Activated CD8-positive, alpha-beta memory T cell treated with anti-CD3 and anti-CD28 coated beads, Interleukin-2, amount 50 U/mL, for 48 hours (primary cell): ENCODE measurements around the gene HLF.

Experiments
- DNase-seq: peaks from one replicate; pipeline ENCODE4 v3.0.0-alpha.2; 2020

HLF gene, protein sequence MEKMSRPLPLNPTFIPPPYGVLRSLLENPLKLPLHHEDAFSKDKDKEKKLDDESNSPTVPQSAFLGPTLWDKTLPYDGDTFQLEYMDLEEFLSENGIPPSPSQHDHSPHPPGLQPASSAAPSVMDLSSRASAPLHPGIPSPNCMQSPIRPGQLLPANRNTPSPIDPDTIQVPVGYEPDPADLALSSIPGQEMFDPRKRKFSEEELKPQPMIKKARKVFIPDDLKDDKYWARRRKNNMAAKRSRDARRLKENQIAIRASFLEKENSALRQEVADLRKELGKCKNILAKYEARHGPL

GRCh38 chr17:55264645-55265298 lies at the start of gene HLF:
Gene HLF, plus strand, starts transcription at chr17:55264960. Its CDS starts 525 bp downstream, at chr17:55265485.
- DNase-seq: peak; percentile 86

DNA sequence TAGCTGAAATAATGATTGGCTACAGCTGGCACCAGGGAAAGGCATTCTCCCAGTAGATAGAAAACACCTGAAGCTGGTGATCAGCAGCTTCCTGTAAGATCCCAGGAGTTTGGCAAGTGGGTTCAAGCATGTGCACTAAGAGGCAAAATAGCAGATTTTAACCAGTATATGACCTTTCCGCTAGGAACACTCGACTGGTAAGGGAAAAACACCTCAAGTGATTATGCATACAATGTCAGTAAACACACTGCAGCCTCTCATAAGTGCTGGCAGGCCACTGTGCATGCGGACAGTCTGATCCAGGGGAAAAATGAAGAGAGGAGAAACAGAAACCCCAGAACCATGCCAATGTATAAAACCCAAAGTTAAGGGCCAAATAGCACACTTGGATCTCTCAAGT lies 49.0 kb upstream of the HLF start:
- no peak for DNase-seq

DNA sequence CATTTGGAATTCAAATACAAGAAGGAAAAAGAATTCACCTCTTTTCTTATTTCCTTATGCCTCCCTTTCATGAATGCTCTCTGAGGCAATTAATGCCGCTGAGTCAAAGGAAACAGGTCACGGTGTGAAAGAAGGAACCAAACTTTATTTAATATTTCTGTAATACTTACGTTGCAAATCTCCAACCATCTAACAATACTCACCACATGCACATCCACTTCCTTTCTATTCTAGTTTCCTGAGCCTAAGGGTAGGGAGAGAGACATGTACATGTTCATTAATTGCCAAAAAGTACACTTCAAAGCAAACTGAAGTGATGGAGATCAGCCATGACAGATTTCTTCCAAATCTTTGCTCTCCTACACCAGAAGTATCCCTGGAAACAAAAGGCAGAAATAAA lies 47.9 kb upstream of the HLF start:
- DNase-seq: no peak

DNA sequence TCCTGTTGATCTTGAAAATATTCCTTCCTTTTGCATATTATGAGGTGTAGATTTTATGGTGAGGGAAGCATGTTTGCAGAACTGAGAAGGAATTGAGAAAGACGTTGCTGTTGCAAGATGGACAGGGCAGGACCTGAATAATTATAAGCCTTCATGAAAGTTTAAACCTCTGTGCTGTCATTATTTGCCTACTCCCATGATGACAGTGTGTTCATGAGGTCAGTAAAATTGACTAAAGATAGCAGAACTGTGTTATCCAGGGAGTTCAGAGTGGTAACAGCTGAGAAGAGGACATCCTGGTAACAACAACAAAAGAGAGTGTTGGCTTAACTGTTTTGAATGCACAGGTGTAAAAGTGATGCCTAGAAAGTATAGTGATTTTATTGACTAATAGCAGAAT lies 45.3 kb upstream of the HLF start:
- no peak for DNase-seq

DNA sequence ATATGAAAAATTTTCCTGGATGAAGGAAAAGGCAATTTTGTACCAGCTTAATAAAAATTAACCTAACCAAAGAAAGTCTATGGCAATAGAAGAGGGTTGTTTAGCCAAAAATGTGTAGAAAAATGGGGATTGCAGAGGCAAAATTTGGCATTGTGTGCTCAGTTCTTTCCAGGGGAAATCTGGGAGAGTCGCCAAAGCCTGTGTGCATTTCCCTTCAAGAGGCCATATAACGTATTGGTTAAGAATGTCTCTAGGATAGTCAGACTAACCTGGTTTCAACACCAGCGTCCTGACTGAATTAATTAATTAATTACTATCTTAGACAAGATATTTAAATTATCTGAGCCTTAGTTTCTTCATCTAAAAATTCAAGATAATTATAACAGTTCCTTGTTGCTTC lies 44.8 kb upstream of the HLF start:
- no peak for DNase-seq

DNA sequence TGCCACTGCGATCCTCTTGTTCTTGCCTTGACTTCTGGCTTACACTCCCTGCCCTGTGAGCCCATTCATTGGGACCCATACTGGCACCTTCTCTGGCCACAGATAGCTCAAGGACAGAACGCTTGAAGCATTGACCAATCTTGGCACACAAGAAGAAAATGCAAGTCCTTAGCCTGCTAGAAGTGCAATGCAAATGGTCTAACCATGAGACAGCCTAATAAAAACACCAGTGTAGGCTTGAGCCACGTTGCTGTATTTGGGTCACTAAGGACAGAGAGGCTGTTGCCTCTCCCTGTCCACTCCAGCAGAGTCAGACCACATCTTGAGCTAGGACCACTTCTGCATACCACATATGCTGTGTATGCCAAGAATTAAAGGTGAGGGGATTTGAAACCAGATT lies 41.2 kb upstream of the HLF start:
- DNase-seq: no peak

DNA sequence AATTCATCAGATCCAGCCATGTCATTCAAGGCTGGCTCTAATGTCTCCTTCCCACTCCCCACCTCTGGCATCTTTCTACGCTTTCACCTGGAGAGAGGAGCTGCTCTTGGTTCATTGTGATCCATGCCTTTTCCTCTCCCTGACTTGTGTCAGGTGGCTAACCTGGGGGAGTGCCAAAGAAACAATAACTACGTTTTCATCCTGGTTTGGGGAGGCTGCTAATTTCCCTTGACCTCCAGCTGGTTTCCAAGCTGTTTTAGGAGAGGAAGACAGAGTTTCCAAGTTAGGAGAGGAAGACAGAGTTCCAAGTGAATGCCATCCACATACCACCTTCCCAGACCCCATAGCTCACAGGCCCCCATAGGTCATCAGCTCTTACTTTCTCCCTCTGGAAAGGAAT lies 40.0 kb upstream of the HLF start:
- DNase-seq: no peak

DNA sequence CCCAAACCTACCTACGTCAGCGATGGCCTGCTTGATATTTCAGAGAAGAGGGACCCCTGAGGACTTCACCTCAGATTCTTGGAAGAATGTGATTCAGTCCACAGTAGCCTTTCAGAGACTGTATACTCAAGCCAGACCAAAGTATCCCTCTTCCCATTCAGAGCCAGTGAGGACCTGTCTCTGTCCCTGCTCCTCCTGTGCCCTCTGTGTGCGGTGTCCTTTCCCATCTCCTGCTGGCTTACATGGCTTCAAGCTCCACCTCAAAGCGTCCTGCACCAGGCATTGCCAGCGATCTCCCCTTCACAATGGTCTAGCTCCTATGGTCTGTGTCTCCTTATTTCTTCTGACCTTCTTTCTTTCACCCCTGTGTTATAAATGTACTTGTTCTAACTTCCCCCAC lies 39.5 kb upstream of the HLF start:
- DNase-seq: no peak

DNA sequence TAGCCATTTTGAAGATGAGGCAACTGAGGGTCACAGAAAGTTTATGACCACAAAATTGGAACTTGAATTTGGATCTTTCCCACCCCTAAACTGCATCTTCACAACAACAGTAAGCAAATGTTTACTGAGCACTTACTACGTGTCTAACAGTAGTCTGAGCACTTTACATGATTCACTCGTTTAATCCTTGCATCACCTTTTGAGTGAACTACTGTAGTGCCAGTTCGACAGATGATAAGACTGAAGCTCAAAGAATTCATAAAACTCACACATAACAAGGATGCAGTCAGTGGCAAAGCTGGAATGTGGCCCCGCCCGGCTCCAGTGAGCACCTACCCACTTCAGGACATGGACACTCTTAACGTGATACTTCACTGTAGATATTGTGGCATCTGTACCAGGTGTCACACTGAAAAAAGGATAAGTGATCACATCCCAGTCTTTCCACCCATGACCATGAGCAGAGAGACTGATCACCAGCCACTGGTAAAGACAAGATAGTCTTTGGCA lies 36.0 kb upstream of the HLF start:
- DNase-seq: no peak

DNA sequence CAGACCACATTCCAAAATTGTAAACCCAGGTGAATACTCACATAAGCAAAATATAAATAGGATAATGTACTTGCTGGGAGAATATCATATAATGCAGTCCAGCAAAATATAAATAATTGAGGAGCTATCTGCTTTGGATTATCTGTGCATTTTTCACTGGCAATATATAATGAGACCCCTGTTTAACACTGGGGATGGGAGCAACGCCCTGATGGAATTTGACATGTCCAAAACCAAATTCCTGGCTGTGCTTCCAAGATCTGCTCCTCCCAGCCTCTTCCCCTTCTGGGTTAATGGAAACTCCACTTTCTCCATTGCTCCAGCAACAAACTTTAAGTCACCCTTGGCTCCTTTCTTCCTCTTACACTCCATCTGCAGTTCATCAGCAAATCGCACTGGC lies 35.5 kb upstream of the HLF start:
- no peak for DNase-seq

DNA sequence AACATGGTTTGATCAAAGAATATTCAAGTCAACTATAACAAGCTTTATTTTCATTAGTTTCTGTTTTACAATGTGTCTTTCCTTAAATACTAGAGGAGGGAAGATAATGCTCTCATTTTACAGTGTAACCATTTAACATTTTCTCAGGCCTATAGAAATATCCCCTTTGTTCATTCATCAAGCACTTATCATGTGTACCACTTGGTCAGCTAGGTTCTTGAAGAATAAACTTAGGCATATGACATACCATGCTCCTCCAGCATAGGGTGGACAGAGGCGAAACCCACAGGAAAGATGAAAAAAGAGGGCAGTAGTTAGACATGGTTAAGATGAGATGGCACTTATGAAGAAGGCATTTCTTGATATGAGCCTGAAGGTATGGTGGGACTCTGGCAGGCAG lies 34.0 kb upstream of the HLF start:
- DNase-seq: no peak

DNA sequence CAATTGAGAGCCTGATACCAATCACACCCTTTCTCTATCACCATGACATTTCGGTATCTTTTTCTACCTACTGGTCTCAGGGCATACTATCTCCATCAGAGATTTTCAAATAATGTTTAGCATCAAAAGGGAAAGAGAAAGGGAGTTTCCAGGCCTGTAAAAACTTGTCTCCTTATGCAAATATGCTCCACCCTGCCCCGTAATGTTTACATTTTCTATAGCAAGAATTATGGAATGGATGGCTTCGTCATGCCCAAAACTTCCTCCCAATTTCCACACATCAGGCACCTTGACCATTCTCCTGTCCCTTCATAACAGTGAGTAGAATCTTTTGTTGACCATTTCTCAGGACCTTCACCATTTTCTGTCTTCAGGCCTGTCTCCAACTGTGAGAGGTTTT lies 30.9 kb upstream of the HLF start:
- no peak for DNase-seq

GRCh38 chr17:55236316-55236715 lies 28.4 kb upstream of the HLF start:
- no peak for DNase-seq

- no peak for DNase-seq
Measured at GRCh38 chr17:55237268-55237667, 27.5 kb upstream of the HLF start.

- no peak for DNase-seq
Measured at GRCh38 chr17:55237841-55238178, 26.9 kb upstream of the HLF start.

DNA sequence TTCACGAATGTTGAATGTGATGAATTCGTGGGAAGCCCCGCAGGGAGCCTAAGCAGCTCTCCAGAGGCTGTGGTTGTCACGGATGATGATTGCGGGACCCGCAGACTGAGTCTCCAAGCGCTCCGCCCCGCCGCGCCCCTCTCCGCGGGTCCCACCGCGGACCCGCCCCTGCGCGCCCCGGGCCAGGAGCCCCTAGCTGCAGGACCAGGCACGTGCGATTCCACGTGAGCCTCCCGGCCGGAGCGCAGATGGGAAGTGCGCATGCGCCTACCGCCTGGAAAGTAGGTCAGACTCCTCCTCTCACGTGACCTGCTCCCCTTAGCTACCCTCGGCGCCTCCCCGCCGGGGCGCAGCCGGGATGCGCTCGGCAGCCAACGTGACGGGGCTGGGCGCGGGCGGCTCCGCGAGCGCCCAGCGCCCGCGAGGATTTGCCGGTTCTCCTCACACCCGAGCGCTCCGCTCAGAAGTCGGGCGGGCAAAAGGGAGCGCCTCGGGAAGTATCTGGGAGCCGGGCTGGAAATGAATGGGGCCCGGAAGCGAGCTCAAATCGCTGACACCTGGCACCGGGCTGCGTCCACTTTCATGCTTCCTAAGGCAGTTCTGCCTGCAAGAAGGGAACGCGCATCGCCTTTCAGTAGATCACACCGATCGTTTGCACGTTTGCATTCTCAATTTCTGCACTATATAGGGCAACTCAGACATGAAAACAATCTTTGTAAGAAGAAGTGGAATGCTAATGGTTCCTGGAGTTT lies 26.4 kb upstream of the HLF start:
- peak; percentile 91 for DNase-seq

DNA sequence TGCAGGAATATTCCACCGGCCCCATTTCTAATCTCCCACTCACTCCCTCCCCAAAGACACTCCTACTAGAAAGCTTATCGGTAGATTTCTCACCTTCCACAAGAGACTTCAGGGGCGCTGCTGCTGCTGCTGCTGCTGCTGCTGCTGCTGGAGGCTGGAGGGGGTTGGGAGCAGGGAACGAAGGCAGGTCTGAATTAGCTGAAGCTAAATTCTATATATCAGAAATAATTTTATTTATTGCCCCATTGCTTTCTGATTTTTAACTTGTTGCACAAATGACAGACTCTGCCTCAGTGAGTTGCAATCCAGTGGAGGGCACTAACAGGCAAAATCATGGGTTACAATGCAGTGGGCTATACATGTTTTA lies 25.8 kb upstream of the HLF start:
- no peak for DNase-seq

- no peak for DNase-seq
Measured at GRCh38 chr17:55241097-55241496, 23.7 kb upstream of the HLF start.

DNA sequence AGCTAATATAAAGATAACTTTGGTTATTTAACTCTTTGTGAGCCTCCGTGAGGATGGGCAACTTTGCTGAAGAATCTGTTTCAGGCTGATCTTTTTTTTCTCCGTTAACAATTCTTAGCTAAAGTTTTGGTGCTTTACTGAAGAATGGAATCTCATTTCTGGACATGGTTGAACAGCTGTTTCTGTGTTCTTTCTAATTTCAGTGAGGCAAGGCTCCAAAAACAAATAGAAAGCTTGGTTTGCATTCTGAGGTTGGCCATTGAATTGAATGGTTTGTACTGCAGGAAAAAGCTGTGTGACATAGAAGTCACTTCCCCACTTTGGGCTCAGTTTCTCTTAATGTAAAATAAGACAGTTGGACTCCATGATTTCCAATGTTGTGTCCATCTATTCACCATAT lies 22.3 kb upstream of the HLF start:
- DNase-seq: no peak

GRCh38 chr17:55245986-55246385 lies 18.8 kb upstream of the HLF start:
- DNase-seq: no peak

DNA sequence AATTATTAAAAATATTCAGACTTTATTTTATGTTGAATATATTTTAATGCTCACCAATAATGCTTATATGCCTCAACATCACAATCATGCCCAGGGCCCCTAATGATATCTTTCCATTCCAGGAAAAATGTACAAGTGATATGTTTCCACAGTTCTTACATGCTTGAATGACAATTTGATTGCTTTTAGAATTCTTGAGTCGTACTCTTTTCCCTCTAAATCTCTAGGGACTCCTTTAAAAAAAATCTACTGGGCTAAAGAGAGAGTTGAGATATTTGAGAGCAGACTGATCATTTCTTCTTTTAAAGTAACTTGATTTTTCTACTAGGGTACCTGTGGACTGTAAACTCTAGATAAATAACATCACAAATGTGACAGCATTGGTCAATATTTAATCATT lies 18.2 kb upstream of the HLF start:
- DNase-seq: no peak

DNA sequence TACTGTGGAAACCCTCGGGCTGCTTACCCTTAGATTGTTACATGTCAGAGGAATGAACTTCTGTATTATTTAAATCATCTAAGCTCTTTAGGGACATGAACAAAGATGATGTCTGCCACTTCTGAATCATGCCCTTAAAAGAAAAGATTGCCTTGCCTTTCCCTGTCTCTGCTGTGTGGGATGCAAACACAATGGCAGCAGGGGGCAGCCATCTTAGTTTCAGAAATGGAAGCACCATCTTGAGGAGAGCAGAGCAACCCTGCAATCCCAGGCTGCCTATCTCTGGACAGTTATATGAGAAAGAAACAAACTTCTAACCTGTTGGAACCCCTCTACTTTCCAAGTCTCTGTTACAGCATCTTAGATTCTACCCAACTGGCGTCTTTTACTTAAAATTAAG lies 16.7 kb upstream of the HLF start:
- DNase-seq: no peak

DNA sequence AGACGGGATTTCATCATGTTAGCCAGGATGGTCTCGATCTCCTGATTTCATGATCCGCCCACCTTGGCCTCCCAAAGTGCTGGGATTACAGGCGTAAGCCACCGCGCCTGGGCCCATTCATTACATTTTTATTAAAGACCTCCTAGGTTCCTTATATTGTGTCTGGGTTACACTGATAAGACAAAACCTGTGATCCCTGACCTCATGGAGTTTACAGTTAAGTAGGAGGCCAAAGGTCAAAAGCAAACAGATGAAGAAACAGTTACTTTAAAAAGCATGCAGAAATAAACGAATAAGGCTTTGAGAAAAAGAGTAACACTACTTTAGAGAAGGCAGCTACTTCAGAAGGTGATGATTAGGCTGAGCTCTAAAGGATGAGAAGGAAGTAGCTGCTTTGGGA lies 14.9 kb upstream of the HLF start:
- no peak for DNase-seq

DNA sequence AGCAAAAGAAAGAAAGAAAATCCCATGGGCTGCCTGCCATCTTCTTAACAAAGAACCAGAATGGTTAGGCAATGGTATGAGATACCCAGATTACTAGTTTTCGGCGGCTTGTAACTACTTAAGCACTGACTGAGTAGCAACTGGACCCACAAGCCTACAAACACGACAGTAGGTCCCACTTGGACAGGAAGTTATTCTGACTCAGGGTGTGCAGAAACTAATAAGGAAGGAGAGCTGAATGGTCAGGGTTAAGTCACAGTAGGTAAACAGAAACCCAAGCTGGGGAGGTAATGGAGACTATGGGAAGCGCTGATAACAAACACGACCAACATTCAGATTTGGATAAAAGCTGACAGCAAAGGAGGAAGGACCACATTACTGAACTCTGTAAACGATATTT lies 10.4 kb upstream of the HLF start:
- DNase-seq: no peak
